ENCODE results near the gene RBM4B.

Gene RBM4B

GRCh38 chr11:66716996-66717395 lies 39.3 kb upstream of the RBM4B start:
- DNase-seq (ENCODE audit: low spot score), result no peak
- in situ Hi-C loops (cut with MboI; ENCODE audit: low pct_unique_long_range_greater_than_20kb, low sequenced_read_pairs, unreplicated experiment), result no loop called here
- no peak for TF ChIP-seq CTCF (IDR thresholded peaks at IDR 0.05; ENCODE audit: extremely low read depth, insufficient read depth, missing control alignments)

- TF ChIP-seq CTCF (IDR thresholded peaks at IDR 0.05; ENCODE audit: extremely low read depth, insufficient read depth, missing control alignments), result no peak
- in situ Hi-C loops (cut with MboI; ENCODE audit: low pct_unique_long_range_greater_than_20kb, low sequenced_read_pairs, unreplicated experiment), result no loop called here
- no peak for DNase-seq (ENCODE audit: low spot score)
Observed at GRCh38 chr11:66715346-66716085, 37.8 kb upstream of the RBM4B start.

GRCh38 chr11:66713746-66714480 lies 36.2 kb upstream of the RBM4B start:
- no peak for DNase-seq (ENCODE audit: low spot score)
- no peak for TF ChIP-seq CTCF (IDR thresholded peaks at IDR 0.05; ENCODE audit: extremely low read depth, insufficient read depth, missing control alignments)
- in situ Hi-C loops (cut with MboI; ENCODE audit: low pct_unique_long_range_greater_than_20kb, low sequenced_read_pairs, unreplicated experiment), result no loop called here

- DNase-seq (ENCODE audit: low spot score), result no peak
- in situ Hi-C loops (cut with MboI; ENCODE audit: low pct_unique_long_range_greater_than_20kb, low sequenced_read_pairs, unreplicated experiment), result no loop called here
- TF ChIP-seq CTCF (IDR thresholded peaks at IDR 0.05; ENCODE audit: extremely low read depth, insufficient read depth, missing control alignments), result no peak
Observed at GRCh38 chr11:66710384-66710930, 32.8 kb upstream of the RBM4B start.

- in situ Hi-C loops (cut with MboI; ENCODE audit: low pct_unique_long_range_greater_than_20kb, low sequenced_read_pairs, unreplicated experiment), result no loop called here
- TF ChIP-seq CTCF (IDR thresholded peaks at IDR 0.05; ENCODE audit: extremely low read depth, insufficient read depth, missing control alignments), result no peak
Observed at GRCh38 chr11:66708701-66709100, 31.0 kb upstream of the RBM4B start.

GRCh38 chr11:66708094-66708493 lies 30.4 kb upstream of the RBM4B start:
- no peak for DNase-seq (ENCODE audit: low spot score)
- in situ Hi-C loops (cut with MboI; ENCODE audit: low pct_unique_long_range_greater_than_20kb, low sequenced_read_pairs, unreplicated experiment), result no loop called here
- no peak for TF ChIP-seq CTCF (IDR thresholded peaks at IDR 0.05; ENCODE audit: extremely low read depth, insufficient read depth, missing control alignments)

More at GRCh38 chr11:66708701-66709100, 31.0 kb upstream of the RBM4B start:
- no peak for DNase-seq (ENCODE audit: low spot score)

All from GM13977 (cell line).